HL-60 (cell line): Measurements from ENCODE around the gene FERMT2.

Source experiments
- DNase-seq, 2 experiments: peaks; one replicate each; pipeline ENCODE4 v3.0.0-alpha.2; 2010 to 2020; ENCODE audit warnings: low read depth in 1 of 2, low spot score in 1 of 2
- H3K27ac ChIP-seq: fragments of 250-450 bp; sonication (Bioruptor Pico); replicated peaks from 2 replicates; pipeline ENCODE4 v1.5.1; 2020; ENCODE audit warnings: mild to moderate bottlenecking, moderate library complexity
- H3K27me3 ChIP-seq: fragments of 250-450 bp; sonication (Bioruptor Pico); 2 replicates; pipeline ENCODE4 v1.5.1; 2021; ENCODE audit warnings: mild to moderate bottlenecking, moderate library complexity; ENCODE audit not compliant: insufficient read depth, poor library complexity, severe bottlenecking
- H3K4me3 ChIP-seq: replicated peaks from 2 replicates; pipeline ENCODE4 v1.5.1; 2011; ENCODE audit warnings: mild to moderate bottlenecking, control low read depth, low read length; ENCODE audit not compliant: insufficient read depth
- CTCF ChIP-seq: IDR thresholded peaks from one replicate; pipeline ENCODE4 v1.5.1; 2011; ENCODE audit warnings: low read length, control low read depth, inconsistent platforms; ENCODE audit not compliant: insufficient read depth
- GABPA ChIP-seq: IDR thresholded peaks from 2 replicates; pipeline ENCODE4 v1.6.1; 2012; ENCODE audit warnings: low read depth
- POLR2AphosphoS5 ChIP-seq: IDR thresholded peaks from 2 replicates; pipeline ENCODE4 v1.6.1; 2012; ENCODE audit warnings: low read depth
- REST ChIP-seq: IDR thresholded peaks from 2 replicates; pipeline ENCODE4 v1.6.1; 2012; ENCODE audit warnings: low read depth; ENCODE audit not compliant: insufficient replicate concordance
- SPI1 ChIP-seq: IDR thresholded peaks from 2 replicates; pipeline ENCODE4 v1.6.1; 2012; ENCODE audit warnings: low read depth, mild to moderate bottlenecking, borderline replicate concordance

The FERMT2 gene

GRCh38 chr14:52891800-52892199 is 59.0 kb downstream of the FERMT2 start:
- Histone ChIP-seq H3K27ac (no peak overlapping the region), H3K4me3 (no peak overlapping the region), H3K27me3 (peaks cover 3% of the 10 kb centered on the region)
- DNase-seq, result no peak
- TF ChIP-seq REST, result no peak
- no peak for TF ChIP-seq SPI1
- no peak for TF ChIP-seq CTCF
- no peak for TF ChIP-seq POLR2AphosphoS5
- TF ChIP-seq GABPA, result no peak

- Histone ChIP-seq H3K4me3 (no peak overlapping the region), H3K27ac (no peak overlapping the region), H3K27me3 (no peaks in the 10 kb centered on the region)
- no peak for DNase-seq
- TF ChIP-seq SPI1 (no peak), CTCF (no peak), POLR2AphosphoS5 (no peak), GABPA (no peak), REST (no peak)
Measured at GRCh38 chr14:52888839-52889838, 61.7 kb downstream of the FERMT2 start.

GRCh38 chr14:52888159-52888558 is 62.7 kb downstream of the FERMT2 start:
- TF ChIP-seq POLR2AphosphoS5 (no peak), CTCF (no peak), REST (no peak), GABPA (no peak), SPI1 (no peak)
- Histone ChIP-seq H3K27me3 (no peaks in the 10 kb centered on the region), H3K4me3 (no peak overlapping the region), H3K27ac (no peak overlapping the region)
- DNase-seq, result no peak
